GM19351 (cell line): Measurements from ENCODE around the gene CRYGB.

Experiments
- ATAC-seq: cut with Tn5 transposase; IDR thresholded peaks from one replicate; pipeline ENCODE4 v1.9.1; 2021; ENCODE audit warnings: mild to moderate bottlenecking, moderate library complexity; ENCODE audit not compliant: unreplicated experiment

CRYGB gene, protein sequence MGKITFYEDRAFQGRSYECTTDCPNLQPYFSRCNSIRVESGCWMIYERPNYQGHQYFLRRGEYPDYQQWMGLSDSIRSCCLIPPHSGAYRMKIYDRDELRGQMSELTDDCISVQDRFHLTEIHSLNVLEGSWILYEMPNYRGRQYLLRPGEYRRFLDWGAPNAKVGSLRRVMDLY

DNA sequence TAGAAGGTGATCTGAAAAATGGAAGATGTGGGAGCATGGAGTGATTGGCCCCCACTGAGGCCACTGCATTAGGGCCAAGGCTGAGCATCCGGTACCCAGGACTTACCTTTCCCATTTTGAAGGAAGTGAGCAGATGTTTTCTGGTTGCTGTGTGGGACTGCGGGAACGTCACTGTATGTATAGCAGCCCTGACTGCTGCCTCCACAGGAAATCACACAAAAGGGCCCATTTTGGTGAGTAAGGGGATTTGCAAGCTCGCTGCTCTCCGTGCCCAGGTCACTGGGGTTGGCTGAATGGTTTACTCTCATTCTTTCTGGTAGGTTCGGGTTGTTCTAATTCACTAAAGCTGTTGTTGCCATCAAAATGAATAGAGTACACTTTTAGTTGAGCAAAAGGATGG lies at the start of gene CRYGB:
Gene CRYGB, minus strand, starts transcription at position 153 of the 400 bp plus-strand sequence. Its CDS starts 38 bp downstream, at position 115.
- ATAC-seq: no peak

DNA sequence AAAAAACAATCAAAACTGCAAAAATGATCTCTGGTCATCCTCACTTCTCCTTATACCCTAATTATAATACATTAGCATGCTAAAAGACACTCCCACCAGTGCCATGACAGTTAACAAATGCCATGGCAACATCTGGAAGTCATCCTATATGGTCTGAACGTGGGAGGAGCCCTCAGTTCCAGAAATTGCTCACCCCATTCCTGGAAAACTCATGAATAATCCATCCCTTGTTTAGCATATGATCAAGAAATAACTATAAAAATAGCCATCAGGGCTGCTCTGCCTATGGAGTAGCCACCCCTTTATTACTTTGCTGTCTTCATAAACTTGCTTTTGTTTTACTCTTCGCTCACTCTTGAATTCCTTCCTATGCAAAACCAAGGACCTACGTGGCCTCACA lies 49.6 kb upstream of the CRYGB start:
- ATAC-seq: no peak

DNA sequence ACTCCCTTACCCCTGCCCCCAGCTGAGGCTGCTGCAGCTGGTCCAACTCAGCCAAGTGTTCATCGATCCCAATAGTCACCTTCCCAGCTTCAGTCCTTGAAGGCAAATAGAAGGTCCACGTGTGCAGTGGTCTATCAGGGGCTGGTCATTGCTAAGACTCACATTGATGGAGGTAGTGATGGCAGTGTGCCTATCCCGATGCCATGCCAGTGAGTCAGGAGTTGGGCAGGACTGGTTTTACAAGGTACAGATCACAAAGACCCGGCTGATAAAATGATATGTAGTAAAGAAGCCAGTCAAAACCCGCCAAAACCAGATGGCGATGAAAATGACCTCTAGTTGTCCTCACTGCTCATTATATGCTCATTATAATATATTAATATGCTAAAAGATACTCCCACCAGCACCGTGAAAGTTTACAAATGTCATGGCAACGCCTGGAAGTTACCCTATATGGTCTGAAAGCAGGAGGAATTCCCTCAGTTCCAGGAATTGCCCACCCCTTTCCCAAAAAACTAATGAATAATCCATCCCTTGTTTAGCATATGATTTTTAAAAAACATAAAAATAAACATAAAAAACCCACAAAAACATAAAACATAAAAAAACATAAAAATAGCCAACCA lies 46.8 kb upstream of the CRYGB start:
- no peak for ATAC-seq

DNA sequence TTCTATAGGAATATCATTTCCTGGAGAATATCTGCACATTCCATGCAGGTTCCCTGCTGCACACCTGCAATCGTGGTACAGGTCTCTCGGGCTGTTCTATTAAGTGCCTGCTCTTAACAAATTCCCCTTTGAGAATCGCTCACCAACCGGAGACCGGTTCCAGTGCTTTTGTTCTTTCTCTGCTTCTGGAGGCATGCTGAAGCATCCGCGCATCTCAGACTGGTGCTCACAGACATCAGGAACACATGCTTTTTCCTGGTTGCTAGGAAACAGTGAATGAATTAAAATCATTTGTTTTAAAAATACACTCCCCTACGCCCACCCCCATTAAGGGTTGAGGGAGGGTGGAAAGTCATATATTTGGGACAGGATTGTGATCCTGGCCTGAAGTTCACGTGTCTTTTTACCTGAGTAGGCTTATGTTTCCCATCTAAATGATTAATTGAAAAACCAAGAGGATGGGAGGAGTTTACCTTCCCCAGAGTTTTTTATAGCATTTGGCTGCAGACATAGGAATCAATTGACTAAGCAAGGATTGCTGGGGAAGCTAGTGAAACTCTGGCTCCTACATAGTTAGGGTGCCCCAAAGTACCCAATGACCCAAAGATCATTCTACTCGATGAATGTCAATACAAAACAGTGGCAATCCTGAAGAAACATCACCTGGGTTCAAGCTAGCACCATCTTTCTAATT lies 44.0 kb upstream of the CRYGB start, which contains the start of gene C2orf80:
Gene C2orf80, minus strand, starts transcription at position 221 of the 694 bp plus-strand sequence. CDS start 3,044 bp downstream, outside the sequence.
- no peak for ATAC-seq

DNA sequence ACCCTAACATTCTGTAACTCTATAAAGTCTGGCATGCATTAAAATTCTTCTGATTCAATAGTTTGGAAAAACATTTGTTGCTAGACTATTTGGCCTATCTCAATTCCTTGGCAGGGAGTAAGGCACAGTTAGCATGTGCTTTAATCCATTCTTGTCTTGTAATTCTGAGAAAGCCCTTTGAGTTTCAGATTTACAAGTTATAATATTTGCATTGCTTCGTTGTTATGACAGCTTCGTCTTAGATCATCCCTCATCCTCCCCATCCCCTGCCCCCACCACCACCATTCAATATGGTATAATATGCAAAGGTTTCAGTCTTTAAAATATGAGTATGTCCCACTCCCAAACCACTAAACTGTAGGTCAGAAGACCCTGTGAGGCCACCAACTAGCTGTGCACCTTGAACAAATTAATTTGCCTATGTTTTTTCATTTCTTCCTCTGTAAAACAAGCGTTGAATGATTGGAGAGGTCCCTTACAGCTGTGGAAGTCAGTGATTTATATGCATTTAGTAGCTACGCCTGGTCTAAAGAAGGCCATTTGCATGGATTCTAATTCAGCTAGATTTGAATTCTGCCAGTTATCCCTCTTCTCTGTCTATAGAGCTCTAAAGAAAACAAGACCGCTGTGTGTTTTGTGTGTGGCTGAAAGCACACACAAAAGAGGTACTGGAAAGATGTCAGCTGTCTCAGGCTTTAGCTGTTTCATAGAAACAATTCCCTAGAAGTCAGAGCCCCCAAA lies 43.3 kb upstream of the CRYGB start:
- no peak for ATAC-seq

DNA sequence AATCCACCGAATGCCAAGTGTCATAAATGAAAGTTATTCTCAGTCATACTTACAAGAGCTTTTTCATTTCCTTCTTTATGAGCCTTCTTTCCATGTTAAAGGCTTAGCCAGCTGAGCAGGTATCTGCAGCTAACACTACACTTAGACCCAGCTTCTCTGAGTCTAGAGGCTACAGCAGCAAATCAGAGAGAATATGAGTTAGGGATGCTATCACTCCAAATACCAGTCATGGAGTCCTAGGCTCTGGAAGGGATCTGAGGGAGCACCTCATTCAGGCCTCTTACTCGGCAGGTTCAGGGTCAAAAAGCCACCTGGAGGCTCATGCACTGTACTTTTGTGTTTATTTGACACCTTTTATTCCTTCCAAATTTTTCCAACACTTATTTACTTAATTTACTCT lies 40.9 kb upstream of the CRYGB start:
- no peak for ATAC-seq

DNA sequence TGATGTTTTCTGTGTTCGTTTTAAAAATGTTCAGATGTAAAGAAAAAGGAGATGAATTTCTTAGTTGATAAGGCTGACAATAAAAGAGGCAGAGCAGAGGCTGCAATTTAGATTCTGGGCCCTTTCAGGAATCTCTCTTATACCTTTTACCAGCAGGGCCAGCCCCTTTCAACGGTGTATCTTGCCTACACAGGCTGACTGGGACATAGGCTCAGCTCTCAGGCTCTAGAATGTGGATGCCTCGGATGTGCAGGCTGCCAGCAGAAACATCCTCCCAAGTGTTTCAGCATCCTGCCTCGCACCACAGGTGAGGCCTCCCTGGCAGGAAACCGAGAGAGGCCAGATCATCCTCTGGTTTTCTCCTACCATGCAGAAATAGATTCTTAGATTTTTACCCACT lies 40.5 kb upstream of the CRYGB start:
- no peak for ATAC-seq

DNA sequence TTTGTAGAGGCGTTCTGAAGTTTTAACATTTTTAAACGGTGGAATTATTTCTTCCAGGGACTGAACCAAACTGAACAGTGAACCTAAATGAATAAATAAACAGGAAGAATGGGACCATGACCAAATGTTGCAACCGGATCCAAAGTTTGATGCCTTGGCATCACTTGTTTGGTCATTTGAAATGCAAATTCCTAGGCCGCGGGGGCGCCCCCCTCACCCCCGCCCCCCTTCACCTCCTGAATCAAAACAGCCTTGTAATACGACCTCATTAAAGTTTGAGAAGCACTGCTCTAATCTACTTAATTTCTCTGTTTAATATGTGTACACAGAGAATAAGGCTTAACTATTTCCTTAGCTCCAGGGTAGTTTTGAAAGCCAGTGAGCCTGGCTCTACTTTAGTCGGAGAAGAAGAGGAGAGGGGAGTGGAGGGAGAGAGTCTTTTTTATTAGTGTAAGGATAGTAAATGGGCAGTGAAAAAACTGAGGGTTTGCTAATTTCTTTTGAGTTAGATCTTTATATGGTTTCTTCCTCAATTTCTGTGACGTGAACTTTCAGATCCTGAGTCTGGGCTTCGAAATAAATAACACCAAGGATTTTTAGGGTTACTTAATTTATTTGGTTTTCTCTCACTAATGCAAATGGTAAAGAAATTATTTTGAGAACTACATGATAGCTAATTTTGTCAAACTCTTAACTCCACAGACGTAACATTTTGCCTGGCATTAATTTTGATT lies 38.2 kb upstream of the CRYGB start:
- no peak for ATAC-seq

DNA sequence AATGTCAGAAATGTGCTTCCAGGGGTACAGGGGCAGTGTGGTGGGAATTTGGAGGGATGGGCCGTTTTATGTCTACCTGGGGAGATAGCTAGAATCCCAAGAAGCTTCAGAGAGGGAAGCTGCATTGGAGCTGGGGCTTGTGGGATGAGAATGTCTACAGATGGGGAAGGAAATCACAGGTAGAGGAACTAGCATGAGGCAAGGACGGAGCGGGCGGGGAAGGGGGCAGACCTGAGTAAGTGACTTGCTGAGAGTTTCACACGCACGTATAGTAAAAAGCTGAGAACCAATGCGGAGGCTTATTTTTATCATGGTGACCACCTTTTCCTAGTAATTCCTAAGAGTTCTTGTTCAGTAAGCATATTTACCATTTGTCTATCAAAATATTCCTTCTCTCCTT lies 37.6 kb upstream of the CRYGB start:
- no peak for ATAC-seq

DNA sequence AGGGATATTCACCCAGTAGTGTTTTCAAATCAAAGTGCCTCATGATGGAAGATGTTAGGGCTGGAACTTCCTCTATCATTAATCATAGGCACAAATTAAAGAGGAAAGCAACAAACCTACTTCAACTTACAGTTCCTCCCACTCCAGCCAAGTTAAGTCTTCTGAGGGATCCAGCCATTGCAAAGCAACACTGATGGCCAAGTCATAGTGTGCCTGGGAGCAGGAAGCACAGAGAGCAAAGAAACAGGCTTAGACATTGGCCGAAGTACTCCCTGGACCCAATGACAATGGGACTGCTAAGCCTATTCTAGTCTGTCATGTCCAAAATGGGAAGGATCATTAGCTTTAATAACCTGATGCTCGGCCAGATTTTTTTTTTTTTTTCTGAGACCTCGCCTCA lies 36.9 kb upstream of the CRYGB start:
- ATAC-seq: no peak

DNA sequence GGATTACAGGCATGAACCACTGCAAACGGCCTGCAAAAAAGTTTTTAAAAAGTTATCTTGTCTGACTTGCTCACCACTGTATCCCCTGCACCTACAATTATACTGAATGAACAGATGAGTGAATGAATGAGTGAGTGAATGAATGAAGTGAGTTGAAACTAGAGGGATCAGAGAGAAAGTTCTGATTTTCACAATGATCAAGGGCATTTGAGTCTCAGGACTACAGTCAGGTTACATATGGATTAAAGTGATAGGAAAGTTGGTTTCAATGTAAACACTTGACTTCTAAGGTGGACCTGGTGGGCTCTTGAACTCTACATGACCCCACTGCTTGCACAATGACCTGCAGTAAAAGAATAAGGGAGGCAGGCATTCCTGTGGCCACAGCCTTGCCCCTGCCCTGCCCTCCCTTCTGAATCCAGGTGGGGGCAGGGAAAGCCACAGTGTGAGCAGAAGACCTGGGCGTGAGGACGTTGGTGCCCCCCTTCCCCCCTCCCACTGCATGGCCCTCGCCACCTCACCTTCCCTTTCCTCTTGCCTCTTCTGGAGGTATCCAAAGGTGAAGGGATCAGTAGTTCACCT lies 33.2 kb upstream of the CRYGB start:
- no peak for ATAC-seq

DNA sequence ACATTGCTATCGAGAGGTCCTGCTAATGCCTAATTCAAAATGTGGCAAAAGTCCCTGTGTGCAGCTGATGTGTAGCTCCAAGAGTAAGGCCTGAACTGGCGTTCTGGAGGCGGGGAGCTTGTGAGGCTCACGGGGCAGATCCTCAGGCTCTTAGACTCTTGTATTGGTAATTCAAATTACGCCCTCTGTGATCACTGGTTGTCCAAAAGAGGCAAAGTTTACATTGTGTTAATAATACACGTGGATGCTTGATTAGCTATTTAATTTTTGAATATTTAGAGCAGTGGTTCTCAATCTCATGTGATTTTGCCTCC lies 29.8 kb upstream of the CRYGB start:
- no peak for ATAC-seq

DNA sequence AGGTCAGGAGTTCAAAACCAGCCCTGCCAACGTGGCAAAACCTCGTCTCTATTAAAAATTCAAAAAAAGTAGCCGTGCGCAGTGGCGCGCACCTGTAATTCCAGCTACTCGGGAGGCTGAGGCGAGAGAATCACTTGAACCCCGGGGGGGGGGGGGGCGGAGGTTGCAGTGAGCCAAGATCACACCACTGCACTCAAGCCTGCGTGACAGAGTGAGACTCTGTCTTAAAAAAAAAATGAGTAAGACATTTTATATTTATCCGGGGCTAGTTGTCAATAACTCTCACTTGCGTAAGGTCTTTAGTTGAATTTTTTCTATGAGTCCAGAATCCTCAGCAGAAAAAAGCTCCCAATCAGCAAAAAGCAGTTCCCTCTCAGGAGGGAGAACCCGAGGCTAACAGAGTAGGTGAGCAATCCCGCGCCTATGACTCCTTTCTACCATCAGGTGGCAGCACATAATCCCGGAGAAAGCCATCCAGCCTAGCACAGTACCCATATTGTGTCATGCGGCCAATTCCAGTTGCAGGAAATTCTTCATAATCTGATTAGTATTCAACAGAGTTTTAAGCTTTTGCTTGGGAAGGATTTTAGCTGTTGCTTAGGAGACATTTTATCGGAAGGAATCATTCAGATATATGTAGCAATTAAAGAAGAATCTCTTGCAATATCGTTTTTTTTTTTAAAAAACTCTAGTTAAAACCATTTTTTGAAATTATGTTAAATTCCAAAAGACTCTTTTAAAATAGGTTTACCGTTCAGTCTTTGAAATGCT lies 29.3 kb upstream of the CRYGB start:
- ATAC-seq: peak; percentile 100

DNA sequence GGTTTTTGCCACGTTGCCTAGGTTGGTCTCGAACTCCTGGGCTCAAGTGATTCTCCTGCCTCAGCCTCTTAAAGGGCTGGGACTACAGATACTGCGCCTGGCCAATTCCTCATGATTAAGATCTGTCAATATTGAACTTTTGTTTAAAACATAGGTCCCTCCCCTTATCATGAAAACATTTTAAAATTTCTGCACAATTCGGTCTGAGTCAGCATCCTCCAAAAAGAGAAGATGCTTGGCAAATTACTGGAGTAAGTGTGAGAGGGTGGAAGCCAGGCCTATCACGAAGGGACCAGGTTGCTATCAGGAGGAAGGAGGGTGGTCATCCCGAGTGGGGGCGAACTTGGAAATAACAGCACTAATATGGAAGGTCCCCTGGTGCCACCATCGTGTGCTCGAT lies 28.2 kb upstream of the CRYGB start:
- ATAC-seq: no peak

DNA sequence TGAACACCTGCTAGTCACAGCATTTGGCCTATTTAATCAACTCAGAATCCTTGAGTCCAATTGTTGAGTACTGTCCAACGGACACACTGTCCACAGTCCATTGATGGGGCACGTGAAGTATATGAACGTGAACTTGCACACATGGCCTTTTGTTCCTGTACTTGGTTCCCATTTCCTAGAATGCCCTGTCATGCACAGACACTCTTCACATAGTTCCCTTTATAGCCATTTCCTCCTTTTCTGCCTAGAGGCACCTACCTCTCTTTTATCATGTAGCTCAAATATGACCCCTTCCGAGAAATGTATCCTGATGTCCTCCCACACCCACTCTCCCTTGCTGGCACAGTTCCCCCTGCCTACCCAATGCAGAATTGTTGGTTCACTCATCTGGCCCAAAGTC lies 26.2 kb upstream of the CRYGB start:
- no peak for ATAC-seq

DNA sequence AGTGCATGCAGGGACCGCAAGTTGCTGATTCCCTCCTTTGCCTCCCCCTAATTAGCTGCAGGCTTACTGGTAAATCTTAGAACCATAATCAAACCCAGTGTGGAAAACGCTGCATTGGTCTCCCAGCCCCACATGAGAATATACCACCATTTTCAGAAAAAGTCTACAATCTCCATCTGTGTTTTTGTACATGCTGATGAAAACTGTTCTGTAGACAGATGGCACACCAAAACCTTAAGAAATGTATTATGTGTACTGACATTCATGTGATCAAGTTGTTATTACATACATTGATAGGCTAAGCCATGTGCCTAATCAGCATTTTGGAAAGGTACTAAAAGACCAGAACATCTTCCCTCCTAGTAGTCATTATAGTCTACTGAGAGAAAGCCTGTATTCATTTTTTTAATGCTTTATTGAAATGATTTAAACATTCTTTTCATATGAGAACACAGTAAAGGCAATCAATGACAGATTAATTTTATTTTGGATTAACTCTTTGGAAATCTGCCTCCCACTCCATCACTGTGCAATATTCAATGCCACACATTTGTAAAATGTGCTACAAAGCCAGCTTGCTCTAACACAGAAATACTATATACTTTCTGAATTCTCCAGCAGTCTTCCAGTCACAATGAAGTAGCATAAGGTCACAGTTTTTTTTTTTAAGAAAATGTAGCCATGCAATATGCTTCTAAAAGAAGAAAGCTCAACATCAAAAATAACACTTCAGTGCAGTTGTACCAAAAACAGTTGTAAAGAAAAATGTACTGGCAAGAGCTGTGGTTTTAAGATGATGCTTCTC lies 19.2 kb upstream of the CRYGB start:
- no peak for ATAC-seq

DNA sequence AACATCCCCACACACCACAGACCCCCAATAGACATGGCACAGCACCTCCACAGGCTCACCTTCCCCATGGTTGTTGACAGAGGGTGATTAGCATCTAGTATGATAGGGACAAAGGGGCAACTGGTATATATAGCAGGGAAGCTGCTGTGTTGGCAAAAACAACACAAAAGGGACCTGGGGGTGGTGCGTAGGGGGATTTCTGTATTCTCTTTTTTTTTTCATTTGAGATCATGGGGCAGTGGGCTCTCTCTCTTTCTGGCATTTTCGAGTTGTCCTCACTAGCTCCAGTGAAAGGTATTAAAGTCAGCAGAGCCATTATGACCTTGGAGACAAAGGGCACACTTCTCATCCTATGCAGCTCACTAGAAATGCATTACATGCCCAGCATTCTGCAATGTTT lies 17.5 kb upstream of the CRYGB start, which contains the start of gene CRYGA:
Gene CRYGA, minus strand, starts transcription at position 101 of the 400 bp plus-strand sequence. Its CDS starts 33 bp downstream, at position 68.
- ATAC-seq: no peak

DNA sequence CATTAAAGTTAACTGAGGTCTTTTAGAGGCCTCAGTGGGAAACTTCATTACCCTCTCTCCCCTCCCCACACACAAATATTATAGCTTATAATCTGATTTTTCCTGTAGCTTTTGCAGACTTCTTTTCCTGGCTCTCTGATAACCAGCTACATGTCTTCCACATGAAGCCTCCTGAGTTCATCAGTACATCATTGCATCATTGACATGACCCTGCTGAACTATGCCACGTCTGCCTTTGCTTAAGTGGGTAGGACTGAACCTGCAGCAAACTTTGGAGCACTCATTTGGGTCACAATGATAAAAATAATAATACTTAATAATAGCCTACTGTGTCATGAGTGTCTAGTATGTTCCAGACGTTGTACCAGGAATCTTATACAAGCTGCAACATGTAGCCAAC lies 10.5 kb upstream of the CRYGB start:
- ATAC-seq: no peak

DNA sequence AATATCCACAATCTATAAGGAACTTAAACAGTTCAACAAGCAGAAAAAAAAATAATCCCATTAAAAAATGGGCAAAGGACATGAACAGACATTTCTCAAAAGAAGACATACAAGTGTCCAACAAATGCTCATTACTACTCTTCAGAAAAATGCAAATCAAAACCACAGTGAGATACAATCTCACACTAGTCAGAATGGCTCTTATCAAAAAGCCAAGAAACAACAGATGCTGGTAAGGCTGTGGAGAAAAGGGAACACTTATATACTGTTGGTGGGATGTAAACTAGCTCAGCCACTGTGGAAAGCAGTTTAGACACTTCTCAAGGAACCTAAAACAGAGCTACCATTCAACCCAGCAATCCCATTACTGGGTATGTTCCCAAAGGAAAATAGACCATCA lies 7.2 kb upstream of the CRYGB start:
- no peak for ATAC-seq
